Activated CD4-positive, CD25-positive, alpha-beta regulatory T cell treated with anti-CD3 and anti-CD28 coated beads, Interleukin-2, amount 50 U/mL, for 16 hours (primary cell): ENCODE data around the gene CCDC78.
"Not testable (repeated sequence)": the region's sequence is repeated elsewhere in the genome, so short reads cannot be mapped to it uniquely, and the experiment has no call there.

Source experiments
- DNase-seq: peaks from one replicate; pipeline ENCODE4 v3.0.0-alpha.2; 2020; ENCODE audit warnings: low read depth, low spot score

CCDC78 gene

GRCh38 chr16:725041-725376, 1.2 kb downstream of the CCDC78 start:
- DNase-seq = no peak

- DNase-seq = no peak
Measured at GRCh38 chr16:724188-725040, 1.8 kb downstream of the CCDC78 start.

- DNase-seq = no peak
Measured at GRCh38 chr16:723695-724094, 2.5 kb downstream of the CCDC78 start.

DNA sequence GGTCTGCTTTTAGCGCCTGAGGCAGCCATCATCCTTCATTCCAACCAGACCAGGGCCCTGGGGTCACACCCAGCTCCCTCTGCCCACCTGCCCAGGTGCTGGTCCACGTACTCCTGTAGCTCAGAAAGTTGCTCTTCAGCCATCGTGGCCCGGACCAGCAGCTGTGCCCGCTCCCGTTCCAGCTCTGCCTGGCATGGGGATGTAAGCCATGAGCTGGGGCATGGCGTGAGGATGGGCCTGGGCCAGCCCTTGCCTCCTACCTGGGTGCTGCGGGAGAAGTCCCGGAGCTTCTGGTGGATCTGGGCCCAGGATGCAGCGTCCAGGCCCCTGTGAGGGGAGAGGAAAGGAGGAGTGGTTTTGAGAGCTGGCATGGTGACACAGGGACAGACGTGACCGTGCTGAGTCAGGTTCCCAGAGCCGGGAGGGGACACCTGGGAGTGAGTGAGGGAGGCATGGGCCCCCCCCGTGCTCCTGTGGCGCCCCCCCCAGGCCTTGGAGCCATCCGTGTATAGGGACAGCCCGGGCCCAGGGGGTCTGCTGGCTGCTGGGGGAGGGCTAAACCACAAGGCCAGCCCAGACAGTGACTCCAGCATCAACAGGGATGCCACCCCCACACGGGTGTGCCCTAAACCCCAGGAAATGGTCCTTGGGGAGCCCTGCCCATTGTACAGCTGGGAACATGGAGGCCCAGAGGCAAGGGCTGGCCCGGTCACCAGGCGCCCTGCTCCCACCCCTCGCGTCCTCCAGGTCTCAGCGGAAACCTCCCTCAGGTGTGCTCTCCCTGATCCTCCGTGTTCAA, 3.2 kb downstream of the CCDC78 start:
- DNase-seq = no peak

DNA sequence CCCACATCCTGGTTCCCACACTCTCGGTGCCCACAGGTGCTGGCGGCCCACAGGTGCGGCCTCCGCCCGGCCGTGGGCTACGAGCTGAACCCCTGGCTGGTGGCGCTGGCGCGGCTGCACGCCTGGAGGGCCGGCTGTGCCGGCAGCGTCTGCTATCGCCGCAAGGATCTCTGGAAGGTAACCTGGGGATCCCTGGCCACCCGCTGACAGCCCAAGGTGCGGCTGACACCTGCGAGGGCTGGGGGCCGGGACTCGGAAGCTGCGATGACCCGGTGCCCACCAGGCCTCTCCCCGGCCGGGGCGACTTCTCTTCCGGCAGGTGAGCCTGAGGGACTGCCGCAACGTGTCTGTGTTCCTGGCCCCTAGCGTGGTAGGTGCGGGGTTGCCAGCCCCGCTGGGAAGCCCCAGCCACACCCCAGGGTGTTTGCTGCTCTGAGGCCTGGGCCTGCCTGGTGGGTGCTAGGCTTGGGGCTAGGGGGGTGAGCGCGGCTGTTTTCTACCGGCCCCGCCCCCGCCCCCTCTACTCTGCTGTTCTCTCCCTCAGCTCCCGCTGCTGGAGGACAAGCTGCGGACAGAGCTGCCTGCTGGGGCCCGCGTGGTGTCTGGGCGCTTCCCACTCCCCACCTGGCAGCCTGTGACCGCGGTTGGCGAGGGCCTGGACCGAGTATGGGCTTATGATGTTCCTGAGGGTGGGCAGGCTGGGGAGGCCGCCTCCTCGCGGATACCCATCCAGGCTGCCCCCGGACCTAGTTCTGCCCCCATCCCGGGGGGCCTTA, 4.3 kb downstream of the CCDC78 start:
- DNase-seq = no peak

GRCh38 chr16:720990-721764, 5.1 kb downstream of the CCDC78 start, which contains the start of gene ANTKMT:
TSS of gene ANTKMT (plus strand) at chr16:721146. CDS start at chr16:721275, 129 bp downstream.
- DNase-seq = peak; percentile 44

DNA sequence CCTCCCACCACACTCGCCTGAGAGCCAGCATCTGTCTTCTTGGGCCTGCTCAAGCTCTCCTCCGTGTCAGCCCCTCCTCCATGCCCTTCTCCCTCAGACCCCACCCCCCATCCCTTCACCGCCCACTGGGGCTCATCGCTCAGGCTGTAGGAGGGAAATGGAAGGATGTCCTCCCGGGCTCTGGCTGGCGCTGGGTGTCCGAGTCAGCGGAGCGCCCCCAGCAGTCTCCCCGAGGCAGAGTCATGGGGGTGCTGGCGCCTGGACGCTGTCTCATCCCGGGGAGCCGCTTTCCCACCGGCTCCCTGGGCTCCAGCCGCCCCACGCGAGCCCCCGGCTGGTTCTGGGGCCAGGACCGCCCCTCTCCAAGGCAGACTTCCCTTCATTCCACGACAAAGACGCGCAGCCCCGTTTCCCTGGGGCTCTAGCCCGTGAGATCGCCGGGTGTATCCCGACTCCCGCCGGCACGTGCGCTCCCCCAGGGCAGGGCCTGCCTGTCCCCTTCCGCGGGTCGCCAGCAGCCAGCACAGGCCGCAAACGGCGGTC, 5.7 kb downstream of the CCDC78 start:
- DNase-seq = no peak

- DNase-seq = no peak
Measured at GRCh38 chr16:719815-720446, 6.3 kb downstream of the CCDC78 start.

DNA sequence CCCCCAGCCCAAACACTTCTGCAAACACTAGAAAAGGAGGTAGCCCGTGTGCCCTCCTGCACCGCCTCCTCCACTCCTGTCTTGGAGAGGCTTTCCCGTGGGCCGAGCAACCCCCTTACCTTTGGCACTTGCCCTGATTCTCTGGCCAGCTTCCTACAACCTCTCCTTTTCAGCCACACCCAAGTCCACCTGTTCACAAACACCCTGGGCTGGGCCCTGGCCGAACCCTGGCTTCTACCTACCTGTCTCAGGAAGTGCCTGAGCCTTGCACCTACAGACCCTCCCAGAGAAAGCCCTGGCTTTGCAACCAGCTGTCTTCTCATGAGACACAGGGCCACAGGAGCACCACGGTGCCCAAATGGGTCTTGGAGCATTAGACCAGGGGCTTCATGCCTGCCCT, 7.3 kb downstream of the CCDC78 start:
- no peak for DNase-seq

DNA sequence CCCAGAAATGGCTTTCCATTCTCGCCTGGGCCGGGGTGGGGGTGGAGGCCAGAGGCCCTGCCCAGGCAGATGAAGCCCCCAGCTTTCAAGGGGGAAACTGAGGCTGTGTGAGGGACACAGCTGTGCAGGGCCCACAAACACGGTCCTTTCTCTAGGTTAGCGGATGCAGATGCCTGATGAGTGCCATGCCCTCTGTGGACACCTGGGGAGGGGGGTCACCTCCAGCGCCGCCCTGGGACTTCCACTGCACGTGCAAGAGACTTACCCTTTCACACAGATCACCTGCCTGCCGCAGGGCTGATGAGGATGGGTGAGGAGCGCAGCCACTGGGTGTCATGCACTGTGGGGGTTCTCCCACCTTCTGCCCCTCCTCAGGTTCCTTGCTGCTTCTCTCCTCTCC, 7.9 kb downstream of the CCDC78 start:
- no peak for DNase-seq

DNA sequence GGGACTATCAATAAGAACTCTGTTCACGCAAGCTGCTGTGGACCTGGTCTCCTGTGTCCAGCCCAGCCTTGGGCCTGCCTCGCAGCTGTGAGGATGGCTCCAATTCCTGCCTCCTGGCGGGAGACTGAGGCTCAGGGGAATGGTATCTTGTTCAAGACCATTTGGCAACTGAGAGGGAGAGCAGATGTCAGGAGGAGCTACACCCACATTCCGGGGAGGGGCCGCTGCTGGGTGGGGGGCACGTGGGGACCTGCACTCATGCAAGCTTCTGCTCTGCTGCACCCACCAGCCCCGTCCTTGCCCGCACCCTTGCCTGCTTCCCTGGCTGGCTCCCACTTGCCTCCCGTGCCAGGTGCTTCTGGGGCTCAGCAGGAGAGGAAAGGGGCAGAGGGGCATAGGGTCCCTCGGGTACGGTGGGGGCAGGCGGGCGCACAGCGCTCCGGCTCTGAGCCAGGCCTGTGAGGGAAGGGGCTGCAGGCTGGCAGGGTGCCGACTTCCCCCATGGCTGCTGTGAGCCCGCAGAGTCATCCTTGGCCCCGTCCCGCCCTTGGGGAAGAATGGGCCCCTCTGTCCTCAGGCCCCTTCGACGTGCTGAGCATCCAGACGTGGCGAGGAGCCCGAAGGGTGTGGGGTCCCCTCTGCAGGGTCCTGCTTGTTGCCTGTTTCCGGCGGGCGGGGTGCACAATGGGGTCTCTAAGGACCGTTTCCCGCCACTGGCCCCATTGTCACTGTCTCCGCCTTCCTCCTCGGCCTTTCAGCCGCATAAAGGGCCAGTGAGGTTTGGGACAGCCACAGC, 8.6 kb downstream of the CCDC78 start:
- no peak for DNase-seq

DNA sequence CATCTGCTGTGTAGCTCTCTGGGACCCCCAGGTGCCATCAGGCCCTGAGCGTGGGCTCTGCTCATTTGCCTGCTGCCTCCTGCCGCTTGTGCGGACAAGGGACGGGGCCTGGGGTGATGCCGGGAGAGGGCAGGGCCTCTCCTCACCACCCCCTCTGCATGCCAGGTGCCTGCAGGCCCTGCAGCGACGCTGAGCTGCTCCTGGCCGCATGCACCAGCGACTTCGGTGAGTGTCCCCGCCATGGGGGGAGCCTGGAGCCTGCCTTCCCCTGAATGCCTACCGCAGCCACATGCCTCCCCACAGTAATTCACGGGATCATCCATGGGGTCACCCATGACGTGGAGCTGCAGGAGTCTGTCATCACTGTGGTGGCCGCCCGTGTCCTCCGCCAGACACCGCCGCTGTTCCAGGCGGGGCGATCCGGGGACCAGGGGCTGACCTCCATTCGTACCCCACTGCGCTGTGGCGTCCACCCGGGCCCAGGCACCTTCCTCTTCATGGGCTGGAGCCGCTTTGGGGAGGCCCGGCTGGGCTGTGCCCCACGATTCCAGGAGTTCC, 9.4 kb downstream of the CCDC78 start:
- DNase-seq = no peak

DNA sequence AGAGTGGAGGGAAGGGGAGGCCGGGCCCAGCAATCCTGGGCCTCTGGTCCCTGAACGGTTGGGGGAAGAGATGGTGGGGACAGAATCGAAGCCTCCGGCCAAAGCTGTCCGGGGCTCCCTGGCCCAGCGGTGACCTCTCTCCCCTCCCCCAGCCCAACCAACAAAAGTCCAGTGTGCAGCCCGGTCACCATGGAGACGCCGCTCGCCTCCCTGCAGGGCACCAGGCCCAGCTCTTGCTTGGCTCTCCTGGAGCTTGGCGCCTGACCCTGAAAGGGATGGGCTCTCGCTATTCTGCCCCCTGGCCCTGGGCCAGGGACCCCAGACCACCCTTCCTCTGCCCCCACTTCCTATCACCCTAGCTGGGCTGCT, 10.1 kb downstream of the CCDC78 start:
- DNase-seq = no peak

DNA sequence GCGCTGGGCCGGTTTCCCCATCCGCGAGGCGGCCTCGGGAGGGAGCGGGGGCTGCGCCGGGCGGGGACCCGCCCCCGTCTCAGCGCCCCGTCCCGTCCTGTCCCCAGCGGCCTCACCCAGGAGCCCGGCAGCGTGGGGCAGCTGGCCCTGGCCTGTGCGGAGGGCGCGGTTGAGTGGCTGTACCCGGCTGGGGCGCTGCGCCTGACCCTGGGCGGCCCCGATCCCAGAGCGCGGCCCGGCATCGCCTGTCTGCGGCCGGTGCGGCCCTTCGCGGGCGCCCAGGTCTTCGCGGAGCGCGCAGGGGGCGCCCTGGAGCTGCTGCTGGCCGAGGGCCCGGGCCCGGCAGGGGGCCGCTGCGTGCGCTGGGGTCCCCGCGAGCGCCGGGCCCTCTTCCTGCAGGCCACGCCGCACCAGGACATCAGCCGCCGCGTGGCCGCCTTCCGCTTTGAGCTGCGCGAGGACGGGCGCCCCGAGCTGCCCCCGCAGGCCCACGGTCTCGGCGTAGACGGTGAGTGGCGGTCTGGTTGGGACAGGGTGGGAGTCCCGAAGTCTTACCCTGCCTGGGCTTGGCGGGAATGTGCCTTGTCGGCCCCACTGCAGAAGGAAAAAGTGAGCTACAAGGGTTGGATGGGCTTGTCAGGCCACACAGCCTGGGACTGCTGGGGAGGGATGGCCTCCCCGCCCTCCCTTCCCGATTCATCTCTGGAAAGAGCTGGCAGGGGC, 10.6 kb downstream of the CCDC78 start:
- no peak for DNase-seq

- peak; percentile 77 for DNase-seq
Measured at GRCh38 chr16:714558-715476, 11.4 kb downstream of the CCDC78 start, which contains the start of gene METRN. TSS of gene METRN (plus strand) at chr16:715118. CDS start at chr16:715290, 172 bp downstream.

GRCh38 chr16:714079-714478, 12.2 kb downstream of the CCDC78 start:
- DNase-seq = no peak

- not testable (repeated sequence) for DNase-seq
Measured at GRCh38 chr16:712740-713250, 13.4 kb downstream of the CCDC78 start.
